KMS-11 (cell line): ENCODE measurements around the gene AZU1.

Experiments used
- H2AFZ ChIP-seq: fragments of 200-600 bp; sonication (generic); 2 replicates; pipeline ENCODE4 v1.6.1; 2016; ENCODE audit warnings: antibody characterized with exemption, mixed run types, low read depth
- H3K27ac ChIP-seq: fragments of 200-600 bp; sonication (generic); 2 replicates; pipeline ENCODE4 v1.6.1; 2016; ENCODE audit warnings: mild to moderate bottlenecking, mixed run types
- H3K27me3 ChIP-seq: fragments of 200-600 bp; sonication (generic); 2 replicates; pipeline ENCODE4 v1.6.1; 2017; ENCODE audit warnings: mild to moderate bottlenecking, low read depth, mixed run types, moderate library complexity; ENCODE audit not compliant: insufficient read depth
- H3K36me3 ChIP-seq: fragments of 200-600 bp; sonication (generic); 2 replicates; pipeline ENCODE4 v1.6.1; 2017; ENCODE audit warnings: mild to moderate bottlenecking, mixed run types; ENCODE audit not compliant: insufficient read depth
- H3K4me1 ChIP-seq: fragments of 200-600 bp; sonication (generic); 2 replicates; pipeline ENCODE4 v1.6.1; 2016; ENCODE audit warnings: mild to moderate bottlenecking, low read depth, mixed run types; ENCODE audit not compliant: poor library complexity, severe bottlenecking
- H3K4me2 ChIP-seq: fragments of 200-600 bp; sonication (generic); 2 replicates; pipeline ENCODE4 v1.7.0; 2016; ENCODE audit warnings: mild to moderate bottlenecking, mixed run types
- H3K4me3 ChIP-seq: fragments of 200-600 bp; sonication (generic); IDR thresholded peaks from 2 replicates; pipeline ENCODE4 v1.6.1; 2017; ENCODE audit warnings: low read depth, low read length, mixed read lengths; ENCODE audit not compliant: insufficient read depth
- H3K79me2 ChIP-seq: fragments of 200-600 bp; sonication (generic); 2 replicates; pipeline ENCODE4 v1.6.1; 2016; ENCODE audit warnings: low read depth, mixed run types; ENCODE audit not compliant: insufficient read depth
- H3K9ac ChIP-seq: fragments of 200-600 bp; sonication (generic); 2 replicates; pipeline ENCODE4 v1.6.1; 2016; ENCODE audit warnings: mild to moderate bottlenecking, mixed run types
- H4K20me1 ChIP-seq: fragments of 200-600 bp; sonication (generic); 2 replicates; pipeline ENCODE4 v1.6.1; 2016; ENCODE audit warnings: mild to moderate bottlenecking, mixed run types; ENCODE audit not compliant: insufficient read depth
- TF ChIP-seq, protein P1 (sequence below): fragments of 200-600 bp; sonication (generic); conservative IDR thresholded peaks from 2 replicates; pipeline ENCODE4 v1.6.1; 2017; ENCODE audit warnings: low read depth, mild to moderate bottlenecking, antibody characterized with exemption, low read length, moderate library complexity, mixed read lengths

Gene AZU1

DNA sequence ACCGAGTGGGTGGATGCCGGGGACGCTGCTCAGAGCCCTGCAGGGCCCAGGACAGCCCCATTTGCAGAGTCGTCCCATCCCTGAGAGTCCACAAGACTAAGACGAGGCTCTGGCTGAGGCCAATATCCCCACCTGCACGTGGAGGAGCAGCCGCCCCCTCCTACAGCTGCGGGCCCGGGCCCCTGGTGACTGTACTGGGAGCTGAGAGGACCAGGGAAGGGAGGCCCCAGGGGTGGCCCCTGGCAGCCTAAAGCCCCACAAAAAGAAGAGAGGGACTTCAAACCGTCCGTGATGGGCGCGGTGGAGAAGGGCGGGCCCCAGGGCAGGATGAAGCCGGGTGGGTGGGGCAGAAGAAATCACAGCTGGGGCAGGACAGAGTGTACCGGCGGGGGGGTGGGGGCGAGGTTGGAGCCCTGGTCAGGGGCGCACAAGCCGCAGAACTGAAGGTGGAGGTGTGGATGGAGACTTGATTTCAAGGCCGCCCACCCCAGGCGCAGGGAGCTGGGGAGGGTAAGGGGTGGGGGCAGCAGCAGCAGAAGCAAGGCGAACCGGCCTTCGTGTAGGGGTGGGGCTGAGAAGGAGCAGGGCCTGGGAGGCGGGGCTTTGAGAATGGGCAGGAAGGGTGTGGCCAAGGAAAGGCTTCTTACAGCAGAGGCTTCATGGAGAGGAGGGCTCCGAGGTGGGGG is 44.8 kb downstream of the AZU1 start:
- Histone ChIP-seq H3K27me3 (no peaks in the 10 kb centered on the region), H3K27ac (no peak overlapping the region), H3K4me3 (no peak overlapping the region), H3K4me2 (peak overlapping the region; percentile 66), H3K9ac (no peak overlapping the region), H3K4me1 (peaks cover 8% of the 10 kb centered on the region), H4K20me1 (no peaks in the 10 kb centered on the region), H3K79me2 (no peaks in the 10 kb centered on the region), H3K36me3 (no peaks in the 10 kb centered on the region), H2AFZ (no peak overlapping the region)
- TF ChIP-seq, protein P1, sequence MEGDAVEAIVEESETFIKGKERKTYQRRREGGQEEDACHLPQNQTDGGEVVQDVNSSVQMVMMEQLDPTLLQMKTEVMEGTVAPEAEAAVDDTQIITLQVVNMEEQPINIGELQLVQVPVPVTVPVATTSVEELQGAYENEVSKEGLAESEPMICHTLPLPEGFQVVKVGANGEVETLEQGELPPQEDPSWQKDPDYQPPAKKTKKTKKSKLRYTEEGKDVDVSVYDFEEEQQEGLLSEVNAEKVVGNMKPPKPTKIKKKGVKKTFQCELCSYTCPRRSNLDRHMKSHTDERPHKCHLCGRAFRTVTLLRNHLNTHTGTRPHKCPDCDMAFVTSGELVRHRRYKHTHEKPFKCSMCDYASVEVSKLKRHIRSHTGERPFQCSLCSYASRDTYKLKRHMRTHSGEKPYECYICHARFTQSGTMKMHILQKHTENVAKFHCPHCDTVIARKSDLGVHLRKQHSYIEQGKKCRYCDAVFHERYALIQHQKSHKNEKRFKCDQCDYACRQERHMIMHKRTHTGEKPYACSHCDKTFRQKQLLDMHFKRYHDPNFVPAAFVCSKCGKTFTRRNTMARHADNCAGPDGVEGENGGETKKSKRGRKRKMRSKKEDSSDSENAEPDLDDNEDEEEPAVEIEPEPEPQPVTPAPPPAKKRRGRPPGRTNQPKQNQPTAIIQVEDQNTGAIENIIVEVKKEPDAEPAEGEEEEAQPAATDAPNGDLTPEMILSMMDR = no peak

DNA sequence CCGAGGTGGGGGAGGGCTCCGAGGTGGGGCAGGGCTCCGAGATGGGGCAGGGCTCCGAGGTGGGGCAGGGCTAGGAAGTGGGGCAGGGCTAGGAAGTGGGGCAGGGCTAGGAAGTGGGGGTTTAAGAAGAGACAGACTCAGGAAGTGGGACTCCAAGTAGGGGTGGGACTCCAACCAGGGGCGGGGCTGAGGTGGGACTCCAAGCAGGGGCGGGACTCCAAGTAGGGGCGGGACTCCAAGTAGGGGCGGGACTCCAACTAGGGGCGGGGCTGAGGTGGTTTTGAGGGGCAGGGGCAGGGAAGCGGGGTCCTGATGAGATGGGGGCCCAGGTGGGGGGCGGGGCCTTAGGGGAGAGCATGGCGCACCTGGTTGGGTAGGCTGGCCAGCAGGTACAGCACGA is 45.4 kb downstream of the AZU1 start:
- Histone ChIP-seq H2AFZ (no peak overlapping the region), H3K4me1 (peaks cover 8% of the 10 kb centered on the region), H4K20me1 (no peaks in the 10 kb centered on the region)

DNA sequence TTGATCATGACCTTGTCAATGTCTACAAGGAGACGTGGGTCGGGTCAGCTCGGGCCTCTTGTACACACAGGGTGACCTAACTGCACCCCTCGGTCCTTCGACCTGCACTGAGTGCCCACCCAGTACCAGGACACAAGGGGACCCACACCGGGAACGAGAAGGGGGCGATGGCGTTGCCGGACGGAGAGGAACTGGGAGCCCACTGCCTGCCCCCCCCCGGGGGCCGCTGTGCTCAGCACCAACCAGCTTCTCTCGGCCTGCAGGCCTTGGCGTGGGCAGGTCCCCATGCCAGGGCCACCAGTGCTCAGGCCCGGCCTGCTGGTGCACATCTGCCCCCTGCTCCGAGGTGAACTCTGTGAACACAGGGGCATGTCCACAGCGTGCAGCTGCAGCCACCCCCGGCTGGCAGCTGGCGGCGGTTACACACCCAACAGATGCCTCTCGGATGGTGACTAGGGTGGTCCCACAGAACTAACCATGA is 46.0 kb downstream of the AZU1 start:
- Histone ChIP-seq H3K27me3 (no peaks in the 10 kb centered on the region), H3K4me2 (no peak overlapping the region), H3K4me3 (no peak overlapping the region), H2AFZ (no peak overlapping the region), H3K36me3 (no peaks in the 10 kb centered on the region), H3K4me1 (peaks cover 8% of the 10 kb centered on the region), H3K9ac (no peak overlapping the region), H3K27ac (no peak overlapping the region), H3K79me2 (no peaks in the 10 kb centered on the region), H4K20me1 (no peaks in the 10 kb centered on the region)
- TF ChIP-seq, protein P1 = no peak

More for the DNA sequence above, 45.4 kb downstream of the AZU1 start:
- Histone ChIP-seq H3K27ac (no peak overlapping the region), H3K36me3 (no peaks in the 10 kb centered on the region), H3K9ac (no peak overlapping the region), H3K4me3 (no peak overlapping the region), H3K4me2 (no peak overlapping the region), H3K79me2 (no peaks in the 10 kb centered on the region), H3K27me3 (no peaks in the 10 kb centered on the region)
- TF ChIP-seq, protein P1 = no peak

DNA sequence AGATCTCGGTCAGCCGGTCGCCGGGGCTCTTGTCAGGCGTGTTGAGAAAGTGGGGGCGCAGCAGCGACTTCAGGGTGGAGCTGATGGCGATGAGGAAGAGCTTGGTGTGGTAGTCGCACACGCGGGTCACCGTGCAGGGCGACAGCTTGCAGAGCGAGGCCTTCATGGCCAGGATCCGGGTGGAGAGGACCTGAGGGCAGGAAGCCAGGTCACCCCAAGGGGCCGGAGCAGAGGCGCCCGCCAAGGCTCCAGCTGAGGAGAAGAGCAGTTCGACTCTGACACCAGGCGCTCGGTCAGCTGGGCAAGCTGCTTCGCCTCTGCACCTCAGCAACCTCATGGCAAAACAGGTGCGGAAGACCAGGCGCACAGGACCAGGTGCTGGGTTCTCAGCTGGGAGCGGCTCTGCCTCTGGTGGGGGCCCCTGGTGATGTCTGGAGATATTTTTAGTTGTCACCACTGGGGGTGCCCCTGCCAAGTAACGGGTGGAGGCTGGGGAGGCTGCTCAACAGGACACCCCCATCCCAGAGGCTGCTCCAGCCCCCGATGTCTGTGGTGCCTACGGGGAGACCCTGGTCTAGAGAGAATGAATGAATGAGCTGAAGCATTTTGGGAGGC is 47.7 kb downstream of the AZU1 start:
- Histone ChIP-seq H3K27me3 (no peaks in the 10 kb centered on the region), H3K79me2 (no peaks in the 10 kb centered on the region), H4K20me1 (no peaks in the 10 kb centered on the region), H3K36me3 (no peaks in the 10 kb centered on the region), H2AFZ (no peak overlapping the region), H3K4me2 (no peak overlapping the region), H3K4me3 (no peak overlapping the region), H3K9ac (no peak overlapping the region), H3K27ac (no peak overlapping the region), H3K4me1 (peaks cover 8% of the 10 kb centered on the region)
- TF ChIP-seq, protein P1 = no peak
